HG03135 (cell line): Measurements from ENCODE around the gene TUBA1C.
"Not testable (repeated sequence)": the region's sequence is repeated elsewhere in the genome, so short reads cannot be mapped to it uniquely, and the experiment has no call there.

Source experiments
- ATAC-seq: cut with Tn5 transposase; IDR thresholded peaks from one replicate; pipeline ENCODE4 v1.9.1; 2021; ENCODE audit warnings: mild to moderate bottlenecking, moderate library complexity; ENCODE audit not compliant: unreplicated experiment

Gene TUBA1C

GRCh38 chr12:49305762-49306510, 41.1 kb downstream of the TUBA1C start:
- ATAC-seq = no peak

- no peak for ATAC-seq
These were observed 44.5 kb downstream of the TUBA1C start for GRCh38 chr12:49309386-49309785.

- not testable (repeated sequence) for ATAC-seq
These were observed 45.6 kb downstream of the TUBA1C start for GRCh38 chr12:49310451-49311000.

GRCh38 chr12:49314811-49315210, 49.9 kb downstream of the TUBA1C start:
- ATAC-seq = no peak

- not testable (repeated sequence) for ATAC-seq
These were observed 52.2 kb downstream of the TUBA1C start for GRCh38 chr12:49317118-49317517.

- not testable (repeated sequence) for ATAC-seq
These were observed 55.7 kb downstream of the TUBA1C start for GRCh38 chr12:49320411-49321103.

GRCh38 chr12:49322367-49322707, 57.5 kb downstream of the TUBA1C start:
- ATAC-seq = no peak

- ATAC-seq = peak; percentile 97
These were observed 58.0 kb downstream of the TUBA1C start, which contains the start of gene TROAP for GRCh38 chr12:49322708-49323523. Gene TROAP, plus strand, starts transcription at chr12:49323255. Its CDS starts 354 bp downstream, at chr12:49323609.

GRCh38 chr12:49323524-49324097, 58.7 kb downstream of the TUBA1C start:
- ATAC-seq = no peak
